HG03045 (cell line): Measurements from ENCODE around the gene TCN2.
"Not testable (repeated sequence)": the region's sequence is repeated elsewhere in the genome, so short reads cannot be mapped to it uniquely, and the experiment has no call there.

Experiments used
- ATAC-seq: cut with Tn5 transposase; IDR thresholded peaks from one replicate; pipeline ENCODE4 v1.9.1; 2021; ENCODE audit warnings: mild to moderate bottlenecking, moderate library complexity; ENCODE audit not compliant: unreplicated experiment

Gene TCN2

GRCh38 chr22:30606455-30607299, at the start of gene TCN2:
Gene TCN2 (plus strand): TSS chr22:30607174. CDS start chr22:30607332, 158 bp downstream.
- no peak for ATAC-seq

GRCh38 chr22:30557243-30557642, 49.7 kb upstream of the TCN2 start:
- ATAC-seq: no peak

- no peak for ATAC-seq
Measured at GRCh38 chr22:30559889-30560288, 47.1 kb upstream of the TCN2 start.

GRCh38 chr22:30560643-30561202, 46.3 kb upstream of the TCN2 start:
- not testable (repeated sequence) for ATAC-seq

- no peak for ATAC-seq
Measured at GRCh38 chr22:30561402-30562189, 45.4 kb upstream of the TCN2 start.

DNA sequence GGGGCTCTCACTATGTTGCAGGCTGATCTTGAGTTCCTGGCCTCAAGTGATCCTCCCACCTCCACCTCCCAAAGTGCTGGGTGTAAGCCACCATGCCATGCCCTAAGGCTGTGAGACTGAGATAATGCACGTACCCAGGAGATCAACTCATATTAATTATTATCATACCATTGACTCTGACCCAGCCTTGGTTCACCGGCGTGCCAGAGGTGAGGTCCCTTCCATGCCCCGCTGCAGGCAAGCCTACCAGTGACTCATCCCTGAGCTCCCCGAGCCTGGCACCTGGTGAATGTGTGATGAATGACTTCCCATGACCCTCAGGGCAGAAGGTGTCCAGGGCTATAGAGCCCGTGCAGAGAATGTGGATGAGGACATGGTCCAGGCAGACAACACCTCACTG, 44.6 kb upstream of the TCN2 start:
- no peak for ATAC-seq

DNA sequence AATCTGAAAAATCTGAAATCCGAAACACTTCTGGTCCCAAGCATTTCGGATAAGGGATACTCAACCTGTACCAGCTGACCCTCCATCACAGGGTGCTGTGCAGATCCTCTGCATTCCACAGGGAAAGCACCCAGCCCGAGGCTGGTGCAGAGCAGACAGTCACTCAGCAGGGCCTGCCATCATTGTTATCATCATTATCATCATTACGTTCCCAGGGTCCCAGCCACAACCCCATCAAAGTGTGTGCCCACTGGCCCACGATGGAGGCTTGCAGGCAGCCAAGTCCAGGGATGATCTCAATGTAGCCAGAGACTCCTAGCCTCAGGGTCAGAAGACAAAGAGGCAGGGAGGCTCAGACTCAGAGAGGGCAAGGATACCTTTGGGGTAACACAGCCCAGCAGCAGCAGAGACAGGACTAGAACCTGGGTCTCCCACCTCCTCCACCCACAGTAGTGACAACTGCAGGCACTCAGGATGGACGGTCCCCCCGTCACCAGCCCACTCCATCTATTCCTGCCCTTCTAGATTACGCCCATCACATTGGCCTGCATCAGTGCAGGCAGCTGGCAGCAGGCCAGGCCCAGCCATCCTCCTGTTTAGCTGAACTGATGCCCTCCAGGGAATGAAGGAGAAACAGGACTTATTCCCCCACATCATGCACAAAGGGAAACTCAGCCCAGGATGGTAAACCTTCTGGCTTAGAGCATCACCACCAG, 42.8 kb upstream of the TCN2 start:
- no peak for ATAC-seq

GRCh38 chr22:30564761-30565119, 42.2 kb upstream of the TCN2 start:
- no peak for ATAC-seq

- ATAC-seq: no peak
Measured at GRCh38 chr22:30565341-30565740, 41.6 kb upstream of the TCN2 start.

GRCh38 chr22:30566125-30566524, 40.8 kb upstream of the TCN2 start:
- ATAC-seq: no peak

DNA sequence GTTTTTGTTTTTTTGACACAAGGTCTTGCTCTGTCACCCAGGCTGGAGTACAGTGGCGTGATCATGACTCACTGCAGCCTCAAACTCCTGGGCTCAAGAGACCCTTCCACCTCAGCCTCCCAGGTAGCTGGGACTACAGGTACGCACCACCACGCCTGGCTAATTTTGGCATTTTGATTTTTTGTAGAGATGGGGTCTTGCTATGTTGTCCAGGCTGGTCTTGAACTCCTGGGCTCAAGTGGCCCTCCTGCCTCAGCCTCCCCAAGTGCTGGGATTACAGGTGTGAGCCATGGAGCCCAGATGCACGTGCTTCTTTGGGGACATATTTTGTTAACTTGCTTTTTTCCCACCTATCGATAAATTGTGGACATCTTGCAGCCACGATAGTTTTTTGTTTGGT, 39.7 kb upstream of the TCN2 start:
- ATAC-seq: not testable (repeated sequence)

GRCh38 chr22:30568137-30568805, 38.7 kb upstream of the TCN2 start:
- no peak for ATAC-seq

- ATAC-seq: no peak
Measured at GRCh38 chr22:30569674-30570202, 37.2 kb upstream of the TCN2 start.

DNA sequence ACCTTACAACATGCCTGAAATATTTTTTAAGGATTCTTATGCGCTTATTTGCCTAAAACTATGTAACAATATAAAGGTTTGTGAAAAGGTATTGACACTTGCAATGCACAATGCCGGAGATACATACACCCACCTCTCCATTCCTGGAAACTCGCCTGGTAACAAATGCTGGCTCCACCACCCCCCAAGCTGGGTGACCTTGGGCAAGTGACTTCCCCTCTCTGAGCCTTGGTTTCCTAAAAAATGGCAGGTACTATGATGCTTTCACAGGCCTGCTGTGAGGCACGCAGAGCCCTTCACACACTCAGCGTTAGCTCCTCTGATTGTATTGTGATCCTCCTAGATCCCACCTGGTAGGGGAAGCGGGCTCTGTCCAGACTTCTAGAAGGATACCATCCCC, 34.8 kb upstream of the TCN2 start:
- no peak for ATAC-seq

DNA sequence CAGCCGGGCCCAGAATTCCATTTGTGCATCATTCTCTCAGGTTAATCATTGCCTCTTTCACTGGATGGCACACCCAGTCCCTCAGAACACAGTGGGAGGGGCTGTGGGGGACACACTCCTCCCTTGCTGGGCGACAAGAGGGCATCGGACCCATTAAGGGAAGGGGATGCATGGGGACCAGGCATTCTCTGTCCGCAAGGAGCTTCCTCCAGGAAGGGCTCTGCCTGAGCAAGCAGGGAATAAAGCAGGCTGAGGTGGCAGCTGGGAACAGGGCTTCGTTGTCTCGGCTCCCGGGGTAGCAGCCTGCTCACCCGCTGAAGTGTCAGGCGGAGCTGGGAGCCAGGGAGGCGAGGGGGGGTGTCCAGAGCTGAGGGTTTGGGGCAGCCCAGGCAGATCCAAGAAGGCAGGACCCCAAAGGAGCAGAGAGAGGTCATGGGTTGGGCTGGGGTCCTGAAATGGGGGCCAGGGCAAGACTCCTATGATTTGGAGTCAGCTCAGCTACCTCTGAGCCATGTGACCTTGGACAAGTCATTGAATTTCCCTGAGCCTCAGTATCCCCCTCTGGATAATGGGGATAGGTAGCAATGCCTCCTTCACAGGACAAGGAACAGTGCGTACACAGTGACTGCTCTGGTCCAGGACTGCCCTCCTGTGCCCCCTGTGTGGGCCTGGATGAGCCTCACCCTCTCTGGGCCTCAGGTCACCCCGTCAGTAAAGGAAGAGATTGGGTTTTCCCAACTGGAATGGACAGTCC, 34.0 kb upstream of the TCN2 start:
- no peak for ATAC-seq

DNA sequence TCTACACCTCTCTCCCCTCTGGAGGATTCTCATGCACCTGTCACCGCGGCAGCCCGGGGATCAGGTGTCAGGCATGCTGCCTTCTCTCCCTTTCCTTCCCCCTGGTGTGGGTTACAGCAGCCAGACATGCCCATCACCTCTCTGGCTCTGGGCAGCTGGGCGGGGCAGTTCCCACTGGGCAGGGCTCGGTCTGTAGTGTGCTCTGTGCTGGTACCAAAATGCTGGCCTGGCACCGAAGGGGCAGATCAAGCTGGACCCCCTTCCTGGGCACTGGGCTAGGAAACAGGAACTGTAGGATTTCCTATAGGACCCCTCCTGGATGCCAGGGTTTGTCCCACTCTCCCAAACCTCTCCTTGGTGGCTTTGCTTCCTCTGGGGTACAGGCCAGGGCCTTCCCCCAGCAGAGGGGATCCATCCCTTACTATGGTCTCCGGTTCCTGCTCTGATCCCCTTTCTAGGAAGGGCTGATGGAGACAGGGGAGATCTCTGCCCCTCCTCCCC, 33.3 kb upstream of the TCN2 start:
- no peak for ATAC-seq

DNA sequence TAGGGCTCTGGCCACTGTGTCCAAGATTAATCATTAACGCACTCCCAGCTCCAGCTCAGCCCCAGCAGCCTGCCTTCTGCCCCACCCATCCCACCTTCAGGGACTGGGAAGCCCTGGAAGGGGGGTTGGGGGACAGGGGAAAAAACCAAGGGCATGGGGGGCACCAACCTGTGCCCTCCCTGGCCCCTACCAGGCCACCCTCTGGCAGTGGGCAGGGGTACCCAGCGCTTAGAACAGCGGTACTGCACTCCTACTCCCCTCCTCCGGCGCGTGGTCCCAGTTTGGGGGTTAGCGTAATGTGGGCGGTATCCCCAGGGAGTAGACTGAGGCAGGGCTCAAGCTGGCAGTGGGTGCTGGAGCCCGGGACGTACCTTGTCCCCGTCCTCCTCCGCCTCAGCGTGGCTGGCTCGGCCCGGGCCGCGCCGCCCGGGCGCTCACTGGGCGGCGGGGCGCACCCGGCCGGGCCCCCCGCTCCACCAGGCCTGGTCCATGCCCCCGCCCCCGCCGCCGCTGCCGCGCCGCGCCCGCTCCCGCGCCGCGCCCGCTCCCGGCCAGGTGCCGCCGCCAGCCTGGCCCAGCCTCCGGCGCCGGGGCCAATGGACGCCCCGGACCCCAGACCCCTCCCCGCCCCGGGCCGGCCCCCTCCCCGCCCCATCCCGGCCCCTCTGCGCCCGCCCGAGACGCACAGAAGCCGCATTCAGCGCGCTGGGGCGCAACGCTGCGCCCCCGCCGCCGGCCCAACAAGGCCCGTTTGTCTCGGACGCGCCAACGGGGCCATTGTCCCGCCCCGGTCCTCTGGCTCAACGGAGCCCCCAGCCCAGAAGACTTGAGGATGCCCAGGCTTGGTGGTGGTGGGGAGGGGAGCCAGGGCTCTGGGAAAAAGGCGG, 32.6 kb upstream of the TCN2 start, which contains the start of gene GAL3ST1:
GAL3ST1 (minus strand) TSS at position 571 of the 887 bp plus-strand sequence. CDS start 17,273 bp downstream, outside the sequence.
- ATAC-seq: no peak

DNA sequence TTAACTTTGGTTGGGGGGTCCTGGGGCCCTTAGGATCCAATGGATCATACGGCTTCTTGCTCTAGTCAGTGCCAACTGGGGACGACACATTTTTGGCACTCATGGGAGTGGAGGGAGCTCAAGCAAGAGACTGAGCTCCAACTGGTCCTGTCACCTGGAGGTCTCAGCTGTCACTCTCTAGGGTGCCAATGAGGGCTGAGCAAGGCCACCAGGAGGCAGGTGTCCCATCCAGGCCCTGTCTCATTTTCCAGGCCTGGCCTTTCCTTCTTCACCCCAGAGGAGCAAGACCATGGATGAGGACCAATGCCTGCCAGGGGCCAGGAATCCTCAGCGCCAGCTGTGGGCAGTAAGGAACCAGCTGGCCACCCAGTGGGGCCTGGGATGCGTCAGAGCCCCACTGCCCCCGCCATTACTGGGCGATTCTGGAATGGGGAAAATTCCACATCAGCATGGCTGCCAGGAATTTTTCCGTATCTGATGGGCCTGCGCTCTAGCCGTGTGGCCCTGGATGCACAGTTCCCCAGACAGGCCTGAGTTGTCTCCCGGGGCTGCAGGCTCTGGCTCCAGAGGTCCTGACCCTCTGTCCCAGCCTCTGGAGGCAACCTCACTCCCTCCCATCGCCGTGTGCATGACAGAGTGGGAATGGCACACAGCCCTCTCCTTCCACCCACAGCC, 31.8 kb upstream of the TCN2 start:
- ATAC-seq: no peak
